ENCODE data around the gene CRYL1.
A peak's percentile ranks its signal among the peaks of the same experiment; 100 is the strongest.

Gene CRYL1, protein sequence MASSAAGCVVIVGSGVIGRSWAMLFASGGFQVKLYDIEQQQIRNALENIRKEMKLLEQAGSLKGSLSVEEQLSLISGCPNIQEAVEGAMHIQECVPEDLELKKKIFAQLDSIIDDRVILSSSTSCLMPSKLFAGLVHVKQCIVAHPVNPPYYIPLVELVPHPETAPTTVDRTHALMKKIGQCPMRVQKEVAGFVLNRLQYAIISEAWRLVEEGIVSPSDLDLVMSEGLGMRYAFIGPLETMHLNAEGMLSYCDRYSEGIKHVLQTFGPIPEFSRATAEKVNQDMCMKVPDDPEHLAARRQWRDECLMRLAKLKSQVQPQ

DNA sequence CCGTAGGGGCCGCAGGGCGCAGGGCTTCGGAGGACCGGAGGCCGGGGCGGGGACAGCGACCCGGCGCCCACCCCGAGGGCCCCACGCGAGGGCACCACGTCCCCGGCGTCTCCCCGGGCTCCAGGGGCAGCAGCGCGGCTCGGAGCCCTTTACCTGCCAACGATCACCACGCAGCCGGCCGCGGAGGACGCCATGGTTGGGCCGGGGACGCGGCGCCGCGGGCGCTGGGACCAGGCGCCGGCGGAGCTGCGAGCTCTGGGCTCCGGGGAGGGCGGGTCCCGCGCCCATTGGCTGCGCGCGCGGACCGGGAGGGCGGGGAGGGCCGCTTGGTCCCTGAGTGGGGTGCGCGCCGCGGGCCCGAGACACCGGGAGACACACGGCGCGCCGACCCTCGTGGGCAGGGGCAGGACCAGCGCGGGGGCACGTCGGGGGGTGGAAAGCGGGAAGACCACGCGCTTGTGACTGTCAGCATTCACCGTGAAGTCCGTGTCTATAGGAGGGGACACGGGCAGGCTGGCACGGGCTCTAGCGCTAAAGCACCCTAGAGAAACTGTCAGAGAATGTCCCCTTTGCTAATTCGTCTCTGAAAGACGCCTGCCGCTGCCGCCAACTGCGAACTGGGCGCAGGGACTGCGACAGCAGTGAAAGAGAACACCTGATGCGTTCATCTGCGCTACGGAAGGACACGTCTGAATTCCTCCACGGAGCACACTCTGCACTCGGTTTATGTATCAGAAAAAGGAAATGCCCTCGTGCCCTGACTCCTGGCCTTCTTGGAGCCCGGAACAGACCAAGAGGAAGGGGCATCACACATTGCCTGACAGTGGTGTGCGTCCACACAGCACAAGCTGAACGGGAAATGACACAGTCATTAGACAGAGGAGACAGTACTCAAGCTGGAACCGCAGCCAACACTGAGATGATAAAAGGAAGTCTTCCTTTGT lies at the start of gene CRYL1:
Gene CRYL1, minus strand, starts transcription at position 257 of the 944 bp plus-strand sequence. Its CDS starts 63 bp downstream, at position 194.
- TF ChIP-seq, protein P1, sequence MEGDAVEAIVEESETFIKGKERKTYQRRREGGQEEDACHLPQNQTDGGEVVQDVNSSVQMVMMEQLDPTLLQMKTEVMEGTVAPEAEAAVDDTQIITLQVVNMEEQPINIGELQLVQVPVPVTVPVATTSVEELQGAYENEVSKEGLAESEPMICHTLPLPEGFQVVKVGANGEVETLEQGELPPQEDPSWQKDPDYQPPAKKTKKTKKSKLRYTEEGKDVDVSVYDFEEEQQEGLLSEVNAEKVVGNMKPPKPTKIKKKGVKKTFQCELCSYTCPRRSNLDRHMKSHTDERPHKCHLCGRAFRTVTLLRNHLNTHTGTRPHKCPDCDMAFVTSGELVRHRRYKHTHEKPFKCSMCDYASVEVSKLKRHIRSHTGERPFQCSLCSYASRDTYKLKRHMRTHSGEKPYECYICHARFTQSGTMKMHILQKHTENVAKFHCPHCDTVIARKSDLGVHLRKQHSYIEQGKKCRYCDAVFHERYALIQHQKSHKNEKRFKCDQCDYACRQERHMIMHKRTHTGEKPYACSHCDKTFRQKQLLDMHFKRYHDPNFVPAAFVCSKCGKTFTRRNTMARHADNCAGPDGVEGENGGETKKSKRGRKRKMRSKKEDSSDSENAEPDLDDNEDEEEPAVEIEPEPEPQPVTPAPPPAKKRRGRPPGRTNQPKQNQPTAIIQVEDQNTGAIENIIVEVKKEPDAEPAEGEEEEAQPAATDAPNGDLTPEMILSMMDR (IDR thresholded peaks at IDR 0.05), result no peak
- no peaks in the 10 kb centered on the region for H3K9me3 ChIP-seq
- H3K27ac ChIP-seq, result peak within 1 kb of the TSS; percentile 77
- H3K4me1 ChIP-seq (ENCODE audit: control insufficient read depth in 1 of 2, insufficient read depth in 1 of 2, low read depth in 1 of 2, low read length in 1 of 2), result peaks cover 16 to 18% of the 10 kb centered on the region in 2 experiments
- H3K36me3 ChIP-seq, result no peaks in the 10 kb centered on the region
- peak within 1 kb of the TSS; percentile 66 to 78 for H3K4me3 ChIP-seq (ENCODE audit: low read depth in 1 of 2, low read length in 1 of 2)
- H3K27me3 ChIP-seq, result peaks cover 7% of the 10 kb centered on the region

DNA sequence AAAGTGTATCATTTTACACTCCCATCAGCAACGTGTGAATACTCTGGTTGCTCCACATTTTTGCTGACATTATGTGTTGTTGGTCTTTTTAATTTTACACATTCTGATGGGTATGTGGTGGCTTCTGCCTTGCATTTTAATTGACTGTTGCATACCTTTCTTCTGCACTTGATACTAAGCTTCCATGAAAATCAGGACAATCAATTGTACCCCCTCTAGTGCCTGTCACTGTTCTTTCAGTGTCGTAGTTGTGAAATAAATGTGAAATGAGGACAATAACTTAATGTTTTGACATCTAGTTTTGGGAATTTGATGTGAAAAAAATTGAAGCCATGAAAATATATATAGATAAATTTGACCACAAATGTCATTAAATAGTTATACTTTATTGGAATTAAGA lies 48.0 kb upstream of the CRYL1 start:
- no peaks in the 10 kb centered on the region for H3K27me3 ChIP-seq
- peaks cover 0 to 6% of the 10 kb centered on the region in 2 experiments for H3K4me1 ChIP-seq (ENCODE audit: control insufficient read depth in 1 of 2, insufficient read depth in 1 of 2, low read depth in 1 of 2, low read length in 1 of 2)
- no peak overlapping the region for H3K4me3 ChIP-seq (ENCODE audit: low read depth in 1 of 2, low read length in 1 of 2)
- no peaks in the 10 kb centered on the region for H3K9me3 ChIP-seq
- TF ChIP-seq, protein P1 (IDR thresholded peaks at IDR 0.05), result no peak
- H3K36me3 ChIP-seq, result no peaks in the 10 kb centered on the region
- H3K27ac ChIP-seq, result no peak overlapping the region

DNA sequence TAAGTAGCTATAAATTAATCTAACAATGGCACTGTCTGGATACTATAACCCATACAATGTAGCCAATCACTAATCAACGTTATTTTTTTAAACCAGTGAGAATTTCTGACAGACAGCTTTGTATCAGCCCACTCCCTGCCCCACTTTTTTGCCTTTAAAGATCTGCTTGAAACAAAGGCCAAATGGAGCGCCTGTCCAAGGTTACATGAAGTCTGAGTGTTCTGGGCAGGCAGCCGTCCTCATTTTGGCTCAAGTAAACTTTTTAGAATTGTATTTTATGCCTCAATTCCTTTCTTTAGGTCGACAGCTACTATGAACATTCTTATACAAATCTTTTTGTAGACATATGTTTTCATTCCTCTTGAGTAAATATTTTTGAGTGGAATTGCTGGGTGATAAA lies 47.5 kb upstream of the CRYL1 start:
- H3K4me3 ChIP-seq (ENCODE audit: low read depth in 1 of 2, low read length in 1 of 2), result no peak overlapping the region
- TF ChIP-seq, protein P1 (IDR thresholded peaks at IDR 0.05), result no peak
- H3K4me1 ChIP-seq (ENCODE audit: control insufficient read depth in 1 of 2, insufficient read depth in 1 of 2, low read depth in 1 of 2, low read length in 1 of 2), result peaks cover 0 to 6% of the 10 kb centered on the region in 2 experiments
- no peaks in the 10 kb centered on the region for H3K27me3 ChIP-seq
- no peak overlapping the region for H3K27ac ChIP-seq
- no peaks in the 10 kb centered on the region for H3K9me3 ChIP-seq
- H3K36me3 ChIP-seq, result no peaks in the 10 kb centered on the region

DNA sequence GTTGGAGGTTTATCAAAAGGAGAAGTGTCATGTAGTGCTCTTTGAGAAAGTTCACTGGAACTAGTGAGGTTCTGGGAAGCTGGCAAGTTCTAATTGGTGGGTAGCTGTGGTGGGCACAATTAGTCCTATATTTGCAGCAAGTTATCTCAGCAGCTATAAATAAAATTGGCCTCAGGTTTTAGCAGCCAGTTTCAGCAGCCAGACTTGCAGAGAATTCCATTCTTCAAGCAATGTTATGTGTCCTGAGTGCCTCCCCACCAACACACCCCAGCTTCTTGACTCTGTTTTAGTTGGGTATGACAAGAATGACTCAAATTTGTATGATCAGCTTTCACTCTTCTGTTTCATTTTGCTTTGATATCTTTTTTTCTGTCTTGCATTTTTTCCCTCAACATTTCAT lies 46.0 kb upstream of the CRYL1 start:
- H3K9me3 ChIP-seq, result no peaks in the 10 kb centered on the region
- TF ChIP-seq, protein P1 (IDR thresholded peaks at IDR 0.05), result no peak
- H3K4me1 ChIP-seq (ENCODE audit: control insufficient read depth in 1 of 2, insufficient read depth in 1 of 2, low read depth in 1 of 2, low read length in 1 of 2), result peaks cover 8 to 13% of the 10 kb centered on the region in 2 experiments
- H3K4me3 ChIP-seq (ENCODE audit: low read depth in 1 of 2, low read length in 1 of 2), result no peak overlapping the region
- no peaks in the 10 kb centered on the region for H3K27me3 ChIP-seq
- no peaks in the 10 kb centered on the region for H3K36me3 ChIP-seq
- H3K27ac ChIP-seq, result no peak overlapping the region

DNA sequence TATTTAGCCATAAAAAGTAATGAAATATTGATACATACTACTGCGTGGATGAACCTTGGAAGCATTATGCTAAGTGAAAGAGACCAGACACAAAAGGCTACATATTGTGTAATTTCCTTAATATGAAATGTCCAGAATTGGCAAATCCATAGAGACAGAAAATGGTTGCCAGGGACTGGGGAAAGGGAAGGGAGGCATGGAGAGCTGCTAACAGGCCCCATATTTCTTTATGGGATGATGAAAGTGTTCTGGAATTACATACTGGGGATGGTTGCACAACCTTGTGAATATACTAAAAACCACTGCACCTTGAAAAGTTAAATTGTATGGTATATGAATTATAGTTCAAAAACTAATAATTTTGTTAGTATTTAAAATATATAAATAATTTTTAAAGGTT lies 44.9 kb upstream of the CRYL1 start:
- Histone ChIP-seq H3K4me3 (ENCODE audit: low read depth in 1 of 2, low read length in 1 of 2) (no peak overlapping the region), H3K4me1 (ENCODE audit: control insufficient read depth in 1 of 2, insufficient read depth in 1 of 2, low read depth in 1 of 2, low read length in 1 of 2) (peaks cover 12 to 17% of the 10 kb centered on the region in 2 experiments), H3K27ac (no peak overlapping the region)

More for the DNA sequence above, 44.9 kb upstream of the CRYL1 start:
- H3K36me3 ChIP-seq, result no peaks in the 10 kb centered on the region
- H3K9me3 ChIP-seq, result no peaks in the 10 kb centered on the region
- H3K27me3 ChIP-seq, result no peaks in the 10 kb centered on the region
- TF ChIP-seq, protein P1 (IDR thresholded peaks at IDR 0.05), result no peak

Data from neutrophil (primary cell).